Endothelial cell of umbilical vein (primary cell): ENCODE data around the gene C3. TPM values are rescaled to one million over a fixed set of nuclear protein-coding genes. Genes with fewer than 3 reads are reported as not detected.
A peak's percentile ranks its signal among the peaks of the same experiment; 100 is the strongest.
"Not testable (repeated sequence)": the region's sequence is repeated elsewhere in the genome, so short reads cannot be mapped to it uniquely, and the experiment has no call there.

Source experiments
- BruUV-seq: library from RNA; stranded (reverse); fragments of 400-500 nt; replicated peaks from 2 replicates; lab custom pipeline; 2021; lab: Mats Ljungman, UMichigan
- CTCF ChIA-PET: fragments of 300-600, 350-600 bp; sonication (Branson Sonifier 250); formaldehyde crosslinking; loops from one replicate; lab custom pipeline; 2021; ENCODE audit warnings: antibody characterized with exemption, inconsistent platforms; lab: Charles Lee
- POLR2A ChIA-PET: fragments of 300-600, 350-600 bp; sonication (Branson Sonifier 250); formaldehyde crosslinking; loops from one replicate; lab custom pipeline; 2021; ENCODE audit warnings: antibody characterized with exemption, inconsistent platforms; lab: Charles Lee
- DNase-seq: peaks from one replicate; pipeline ENCODE4 v3.0.0-alpha.2; 2011; ENCODE audit warnings: low read depth, low spot score
- FAIRE-seq: peaks from 2 replicates; lab custom pipeline; 2011; peaks lifted over from hg19 to GRCh38; lab: Jason Lieb, UNC
- H2AFZ ChIP-seq: 2 replicates; pipeline ENCODE4 v1.6.0; 2012; ENCODE audit warnings: low read depth, low read length, control low read depth, inconsistent platforms
- H3K27ac ChIP-seq: 2 replicates; pipeline ENCODE4 v1.5.1; 2011; ENCODE audit warnings: low read depth, mild to moderate bottlenecking, control low read depth, low read length, moderate library complexity; ENCODE audit not compliant: insufficient read depth
- H3K27me3 ChIP-seq, 2 experiments: 2 replicates each; pipeline versions ENCODE4 v1.6.0 to v1.6.1; 2011; ENCODE audit warnings: low read length in 2 of 2, mixed read lengths in 1 of 2; ENCODE audit not compliant: control insufficient read depth in 2 of 2, insufficient read depth in 2 of 2
- H3K36me3 ChIP-seq, 2 experiments: 2 replicates in 1 of 2; 3 replicates in 1 of 2; pipeline ENCODE4 v1.5.1; 2011; ENCODE audit warnings: low read length in 2 of 2, mild to moderate bottlenecking in 1 of 2, moderate library complexity in 1 of 2; ENCODE audit not compliant: control insufficient read depth in 2 of 2, insufficient read depth in 2 of 2; ENCODE audit errors: extremely low read depth in 1 of 2
- H3K4me1 ChIP-seq: 3 replicates; pipeline ENCODE4 v1.5.1; 2011; ENCODE audit warnings: mild to moderate bottlenecking, low read length; ENCODE audit not compliant: control insufficient read depth, insufficient read depth; ENCODE audit errors: extremely low read depth
- H3K4me2 ChIP-seq: 2 replicates; pipeline ENCODE4 v1.6.1; 2011; ENCODE audit warnings: low read length, control low read depth, mixed read lengths; ENCODE audit not compliant: insufficient read depth
- H3K4me3 ChIP-seq, 3 experiments: fragments of 200-600 bp in 1 of 3; sonication (generic), shearing (Covaris generic) in 1 of 3; replicated peaks in 1 of 3; 2 replicates each; pipeline ENCODE4 v1.5.1; 2011 to 2016; ENCODE audit warnings: control low read depth in 3 of 3, low read length in 3 of 3, mild to moderate bottlenecking in 2 of 3, inconsistent platforms in 1 of 3, low read depth in 1 of 3, moderate library complexity in 1 of 3; ENCODE audit not compliant: insufficient read depth in 1 of 3
- H3K79me2 ChIP-seq: 2 replicates; pipeline ENCODE4 v1.6.0; 2012; ENCODE audit warnings: low read length, inconsistent platforms; ENCODE audit not compliant: control insufficient read depth, insufficient read depth
- H3K9ac ChIP-seq: replicated peaks from 2 replicates; pipeline ENCODE3; 2011; ENCODE audit warnings: low read length, control low read depth; ENCODE audit not compliant: insufficient read depth; ENCODE audit errors: extremely low read depth
- H3K9me1 ChIP-seq: replicated peaks from 3 replicates; pipeline ENCODE4 v1.6.0; 2011; ENCODE audit warnings: mild to moderate bottlenecking, low read length; ENCODE audit not compliant: control insufficient read depth, insufficient read depth; ENCODE audit errors: extremely low read depth
- H3K9me3 ChIP-seq: replicated peaks from 2 replicates; pipeline ENCODE4 v1.5.1; 2012; ENCODE audit warnings: low read length, inconsistent platforms; ENCODE audit not compliant: control insufficient read depth, insufficient read depth
- H4K20me1 ChIP-seq: replicated peaks from 2 replicates; pipeline ENCODE3; 2011; ENCODE audit warnings: mild to moderate bottlenecking, low read length; ENCODE audit not compliant: control insufficient read depth, insufficient read depth; ENCODE audit errors: extremely low read depth
- CTCF ChIP-seq, 2 donors: IDR thresholded peaks; 1 replicate in 1 of 2; 2 replicates in 1 of 2; pipeline ENCODE4 v1.5.1; 2011; ENCODE audit warnings: low read length in 2 of 2, mild to moderate bottlenecking in 2 of 2, moderate library complexity in 2 of 2, control low read depth in 1 of 2, inconsistent platforms in 1 of 2, low read depth in 1 of 2; ENCODE audit not compliant: insufficient read depth in 1 of 2; ENCODE audit errors: extremely low read depth in 1 of 2
- GATA2 ChIP-seq: IDR thresholded peaks from 2 replicates; pipeline ENCODE4 v1.7.0; 2011; ENCODE audit warnings: low read depth, mild to moderate bottlenecking, moderate library complexity, mixed read lengths, low read length; ENCODE audit not compliant: insufficient read length, insufficient read depth
- dilution Hi-C: fragments of 300-500 bp; cut with MboI; formaldehyde crosslinking; loops from one replicate; pipeline ENCODE4 v1.15.0; 2019; ENCODE audit warnings: low sequenced_read_pairs; ENCODE audit not compliant: extremely low pct_ligation_motif_present
- intact Hi-C: fragments of 100-400 bp; cut with micrococcal nuclease; formaldehyde crosslinking; loops from one replicate; pipeline ENCODE4 v1.10.0; 2022
- polyA plus RNA-seq, 4 experiments: library from polyadenylated mRNA; depleted of rRNA in 3 of 4; stranded (reverse) in 3 of 4; unstranded in 1 of 4; fragments of >200 nt; gene quantifications; 2 replicates each; pipeline versions ENCODE4 v1.2.1 to v1.2.3, GENCODE V29; 2011 to 2012; ENCODE audit warnings: missing spikeins in 1 of 4
- total RNA-seq: library from RNA; stranded (reverse); gene quantifications from 2 replicates; pipeline ENCODE4 v1.2.3, GENCODE V29; 2021

C3 gene
- total and polyA plus RNA-seq, 2 donors (not counting 3 experiments of a cell fraction or from before 2014, with no cell fraction given): 0.23 TPM; not detected in 1

DNA sequence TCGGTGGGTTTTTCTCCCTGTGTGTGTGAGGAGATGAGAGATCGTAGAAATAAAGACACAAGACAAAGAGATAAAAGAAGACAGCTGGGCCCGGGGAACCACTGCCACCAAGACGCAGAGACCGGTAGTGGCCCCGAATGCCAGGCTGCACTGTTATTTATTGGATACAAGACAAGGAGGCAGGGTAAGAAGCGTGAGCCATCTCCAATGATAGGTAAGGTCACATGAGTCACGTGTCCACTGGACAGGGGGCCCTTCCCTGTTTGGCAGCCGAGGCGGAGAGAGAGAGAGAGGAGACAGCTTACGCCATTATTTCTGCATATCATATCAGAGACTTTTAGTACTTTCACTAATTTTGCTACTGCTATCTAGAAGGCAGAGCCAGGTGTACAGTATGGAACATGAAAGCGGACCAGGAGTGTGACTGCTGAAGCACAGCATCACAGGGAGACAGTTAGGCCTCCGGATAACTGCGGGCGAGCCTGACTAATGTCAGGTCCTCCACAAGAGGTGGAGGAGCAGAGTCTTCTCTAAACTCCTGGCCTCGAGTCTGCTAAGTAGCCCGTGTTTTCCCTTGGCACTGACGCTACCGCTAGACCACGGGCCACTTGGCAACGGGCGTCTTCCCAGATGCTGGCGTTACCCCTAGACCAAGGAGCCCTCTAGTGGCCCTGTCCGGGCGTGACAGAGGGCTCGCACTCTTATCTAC lies 87.5 kb downstream of the C3 start:
- ChIA-PET CTCF (interaction anchor here (0.6 to 4.9 kb wide), 19 partner anchors 8 to 506 kb away, joined by 3 to 100 read pairs (median 4); partner anchors contain the start of gene DENND1C), POLR2A (interaction anchor here (1.3 kb wide), 1 partner anchor 116 kb away, joined by 5 read pairs; no protein-coding TSS in a partner anchor)
- FAIRE-seq: peak; percentile 80
- H2AFZ ChIP-seq, H3K9me1 ChIP-seq, H3K4me3 ChIP-seq, H3K36me3 ChIP-seq, BruUV-seq, H3K9me3 ChIP-seq, H4K20me1 ChIP-seq, dilution Hi-C loops, H3K79me2 ChIP-seq, H3K27ac ChIP-seq, H3K9ac ChIP-seq, H3K4me1 ChIP-seq, H3K27me3 ChIP-seq, H3K4me2 ChIP-seq: not testable (repeated sequence)
- peak; percentile 64 for DNase-seq
- intact Hi-C loops: loop anchor here (1.0 to 5.0 kb wide), 5 partner anchors 103 to 466 kb away; no protein-coding TSS in a partner anchor
- peak; percentile 42 to 78 for TF ChIP-seq CTCF (IDR thresholded peaks at IDR 0.05; ENCODE audit: extremely low read depth in 1 of 2, insufficient read depth in 1 of 2, low read depth in 1 of 2, low read length in 2 of 2)

DNA sequence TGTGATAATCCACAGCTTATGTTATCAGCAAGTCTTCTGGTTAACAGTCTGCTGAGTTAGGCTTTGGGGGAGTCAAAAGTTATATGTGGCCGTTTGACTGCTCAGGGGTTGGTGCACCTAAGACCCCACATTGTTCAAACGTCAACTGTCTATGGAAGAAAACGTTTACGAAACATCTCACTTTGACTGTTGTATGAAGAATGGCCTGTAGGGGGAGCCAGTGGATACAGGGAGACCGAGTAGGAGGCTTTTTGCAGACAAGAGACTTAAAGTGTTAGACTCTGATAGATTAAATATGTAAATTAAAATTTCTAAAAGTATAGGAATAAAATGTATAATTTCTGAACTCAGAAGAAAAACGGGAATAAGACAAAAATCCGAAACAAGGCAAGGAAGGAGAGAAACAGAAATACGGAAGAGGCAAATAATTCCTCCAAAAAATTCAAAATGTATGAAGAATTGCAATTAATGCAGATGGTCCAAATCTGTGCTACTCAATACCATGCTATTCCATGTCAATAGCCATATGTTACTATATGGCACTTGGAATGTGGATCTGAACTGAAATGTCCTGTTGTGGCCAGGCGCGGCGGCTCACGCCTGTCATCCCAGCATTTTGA lies 88.3 kb downstream of the C3 start:
- Histone ChIP-seq H3K4me1 (no peaks in the 10 kb centered on the region), H3K4me3 (no peak overlapping the region), H2AFZ (no peak overlapping the region), H3K4me2 (no peak overlapping the region), H3K9ac (no peak overlapping the region), H3K9me1 (no peaks in the 10 kb centered on the region), H3K9me3 (no peaks in the 10 kb centered on the region), H4K20me1 (no peaks in the 10 kb centered on the region), H3K27me3 (no peaks in the 10 kb centered on the region), H3K27ac (no peak overlapping the region), H3K36me3 (no peaks in the 10 kb centered on the region), H3K79me2 (no peaks in the 10 kb centered on the region)
- no TSS peak for BruUV-seq
- ChIA-PET POLR2A (no interaction called here), CTCF (interaction anchor here (0.6 to 4.9 kb wide), 17 partner anchors 9 to 506 kb away, joined by 3 to 100 read pairs (median 3); no protein-coding TSS in a partner anchor)
- TF ChIP-seq GATA2 (no peak), CTCF (IDR thresholded peaks at IDR 0.05; ENCODE audit: extremely low read depth in 1 of 2, insufficient read depth in 1 of 2, low read depth in 1 of 2, low read length in 2 of 2) (peak; percentile 72 to 79)
- peak; percentile 85 for DNase-seq
- dilution Hi-C loops: no loop called here
- FAIRE-seq: peak; percentile 93
- intact Hi-C loops: loop anchor here (1.0 to 5.0 kb wide), 4 partner anchors 104 to 465 kb away; no protein-coding TSS in a partner anchor
